ENCODE measurements around the gene C1QTNF6. TPM values are rescaled to one million over a fixed set of nuclear protein-coding genes. Genes with fewer than 3 reads are reported as not detected.

C1QTNF6 gene
- total RNA-seq, 1 experiment from 2014 or later = 15.2 TPM

GRCh38 chr22:37190262-37190780 lies 2.3 kb upstream of the C1QTNF6 start (continued):
- TF ChIP-seq, protein P1, sequence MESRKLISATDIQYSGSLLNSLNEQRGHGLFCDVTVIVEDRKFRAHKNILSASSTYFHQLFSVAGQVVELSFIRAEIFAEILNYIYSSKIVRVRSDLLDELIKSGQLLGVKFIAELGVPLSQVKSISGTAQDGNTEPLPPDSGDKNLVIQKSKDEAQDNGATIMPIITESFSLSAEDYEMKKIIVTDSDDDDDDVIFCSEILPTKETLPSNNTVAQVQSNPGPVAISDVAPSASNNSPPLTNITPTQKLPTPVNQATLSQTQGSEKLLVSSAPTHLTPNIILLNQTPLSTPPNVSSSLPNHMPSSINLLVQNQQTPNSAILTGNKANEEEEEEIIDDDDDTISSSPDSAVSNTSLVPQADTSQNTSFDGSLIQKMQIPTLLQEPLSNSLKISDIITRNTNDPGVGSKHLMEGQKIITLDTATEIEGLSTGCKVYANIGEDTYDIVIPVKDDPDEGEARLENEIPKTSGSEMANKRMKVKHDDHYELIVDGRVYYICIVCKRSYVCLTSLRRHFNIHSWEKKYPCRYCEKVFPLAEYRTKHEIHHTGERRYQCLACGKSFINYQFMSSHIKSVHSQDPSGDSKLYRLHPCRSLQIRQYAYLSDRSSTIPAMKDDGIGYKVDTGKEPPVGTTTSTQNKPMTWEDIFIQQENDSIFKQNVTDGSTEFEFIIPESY (IDR thresholded peaks at IDR 0.05; ENCODE audit: extremely low read depth, insufficient replicate concordance, low read length) = no peak
- TF ChIP-seq CBX3 (IDR thresholded peaks at IDR 0.05; ENCODE audit: low read depth) (no peak), ELF1 (IDR thresholded peaks at IDR 0.05; ENCODE audit: borderline replicate concordance, low read depth) (no peak), SRF (IDR thresholded peaks at IDR 0.05; ENCODE audit: low read depth) (no peak), EZH2phosphoT487 (IDR thresholded peaks at IDR 0.05; ENCODE audit: borderline replicate concordance) (no peak), CEBPB (IDR thresholded peaks at IDR 0.05; ENCODE audit: low read depth) (no peak), CTCF (IDR thresholded peaks at IDR 0.05 in 2 of 3, conservative IDR thresholded peaks at IDR 0.05 in 1 of 3; ENCODE audit: borderline replicate concordance in 1 of 3, insufficient read depth in 1 of 3, low read depth in 2 of 3, low read length in 2 of 3) (no peak), EZH2 (IDR thresholded peaks at IDR 0.05) (no peak), FOSL1 (IDR thresholded peaks at IDR 0.05; ENCODE audit: low read depth) (no peak), ZNF274 (IDR thresholded peaks at IDR 0.05; ENCODE audit: low read depth, low read length) (no peak), SIN3A (IDR thresholded peaks at IDR 0.05; ENCODE audit: low read depth) (no peak), YY1 (IDR thresholded peaks at IDR 0.05; ENCODE audit: extremely low read depth, insufficient replicate concordance, low read depth, low read length) (no peak)

Measured in HCT116 (cell line).